OCI-LY1 (cell line): ENCODE data around the gene SMAD3.

Experiments
- H2AFZ ChIP-seq: fragments of 200-600 bp; sonication (generic), shearing (Covaris generic); 2 replicates; pipeline ENCODE4 v1.6.0; 2014; ENCODE audit warnings: antibody characterized with exemption, mild to moderate bottlenecking, low read length
- H3F3A ChIP-seq: fragments of 200-600 bp; sonication (generic), shearing (Covaris generic); 2 replicates; pipeline ENCODE4 v1.6.0; 2014; ENCODE audit warnings: mild to moderate bottlenecking, antibody characterized with exemption, low read length, moderate library complexity; ENCODE audit not compliant: insufficient read depth
- H3K27ac ChIP-seq: fragments of 200-600 bp; sonication (generic); 2 replicates; pipeline ENCODE4 v1.5.1; 2014; ENCODE audit warnings: low read length, mixed run types, mild to moderate bottlenecking, low read depth; ENCODE audit not compliant: poor library complexity, severe bottlenecking
- H3K27me3 ChIP-seq: fragments of 200-600 bp; sonication (generic); 2 replicates; pipeline ENCODE4 v1.6.0; 2014; ENCODE audit warnings: antibody characterized with exemption, mild to moderate bottlenecking, low read length, moderate library complexity; ENCODE audit not compliant: insufficient read depth
- H3K36me3 ChIP-seq: fragments of 200-600 bp; sonication (generic); 2 replicates; pipeline ENCODE4 v1.6.1; 2014; ENCODE audit warnings: mild to moderate bottlenecking, antibody characterized with exemption, low read length, moderate library complexity, mixed read lengths; ENCODE audit not compliant: insufficient read depth
- H3K4me1 ChIP-seq: fragments of 200-600 bp; sonication (generic); 2 replicates; pipeline ENCODE4 v1.5.1; 2014; ENCODE audit warnings: mild to moderate bottlenecking, low read length, moderate library complexity; ENCODE audit not compliant: insufficient read depth, severe bottlenecking
- H3K4me2 ChIP-seq: fragments of 200-600 bp; sonication (generic), shearing (Covaris generic); 2 replicates; pipeline ENCODE4 v1.6.1; 2014; ENCODE audit warnings: low read length
- H3K4me3 ChIP-seq: fragments of 200-600 bp; sonication (generic); 2 replicates; pipeline ENCODE4 v1.5.1; 2014; ENCODE audit warnings: low read length, low read depth, mild to moderate bottlenecking, mixed read lengths; ENCODE audit not compliant: poor library complexity, severe bottlenecking
- H3K79me2 ChIP-seq: fragments of 200-600 bp; shearing (Covaris generic); 2 replicates; pipeline ENCODE4 v1.6.1; 2016; ENCODE audit warnings: mixed run types, low read length, mixed read lengths; ENCODE audit not compliant: insufficient read depth
- H3K9ac ChIP-seq: fragments of 200-600 bp; sonication (generic), shearing (Covaris generic); 2 replicates; pipeline ENCODE4 v1.6.1; 2014; ENCODE audit warnings: mild to moderate bottlenecking, low read length, mixed read lengths
- H3K9me2 ChIP-seq: fragments of 200-600 bp; sonication (generic), shearing (Covaris generic); 2 replicates; pipeline ENCODE4 v1.6.1; 2014; ENCODE audit warnings: low read depth, mild to moderate bottlenecking, low read length, mixed read lengths
- H3K9me3 ChIP-seq: fragments of 200-600 bp; shearing (Covaris generic); 2 replicates; pipeline ENCODE4 v1.6.1; 2014; ENCODE audit warnings: low read length, mixed read lengths
- H4K20me1 ChIP-seq: fragments of 200-600 bp; sonication (generic), shearing (Covaris generic); 2 replicates; pipeline ENCODE4 v1.6.0; 2016; ENCODE audit warnings: mild to moderate bottlenecking, low read length; ENCODE audit not compliant: insufficient read depth
- EZH2 ChIP-seq: fragments of 200-600 bp; sonication (generic), shearing (Covaris generic); IDR thresholded peaks from 2 replicates; pipeline ENCODE4 v1.8.0; 2017; ENCODE audit warnings: borderline replicate concordance, mixed run types, mild to moderate bottlenecking, antibody characterized with exemption, low read length, moderate library complexity, mixed read lengths
- TF ChIP-seq, protein P1 (sequence below): fragments of 200-600 bp; sonication (generic), shearing (Covaris generic); IDR thresholded peaks from 2 replicates; pipeline ENCODE4 v1.5.1; 2017; ENCODE audit warnings: mild to moderate bottlenecking, antibody characterized with exemption, low read length, moderate library complexity, mixed read lengths

SMAD3 gene

DNA sequence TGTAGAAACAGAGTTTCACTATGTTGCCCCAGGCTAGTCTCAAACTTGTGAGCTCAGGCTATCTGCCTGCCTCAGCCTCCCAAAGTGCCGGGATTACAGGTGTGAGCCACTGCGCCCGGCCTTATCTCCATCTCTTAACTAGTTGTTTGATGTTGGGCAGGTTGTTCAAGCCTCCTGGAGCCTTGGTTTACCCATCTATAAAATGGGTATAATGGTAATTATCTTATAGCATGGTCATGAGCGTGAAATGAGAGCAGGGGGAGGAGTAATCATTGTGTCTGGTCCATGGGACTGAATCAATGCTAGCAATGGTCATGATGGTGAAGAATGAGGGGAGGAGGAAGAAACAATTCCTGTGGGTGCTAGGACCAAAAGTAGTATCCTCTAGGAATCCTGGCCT, 32.0 kb downstream of the SMAD3 start:
- Histone ChIP-seq H3K36me3 (peaks cover 29% of the 10 kb centered on the region; the same call in 1 of the 2 replicates), H3K4me1 (peaks cover 100% of the 10 kb centered on the region), H3K9me3 (no peaks in the 10 kb centered on the region), H3K4me2 (peak overlapping the region; percentile 29; the same call in 1 of the 2 replicates), H3F3A (no peaks in the 10 kb centered on the region), H3K9me2 (no peaks in the 10 kb centered on the region), H3K27me3 (no peaks in the 10 kb centered on the region), H4K20me1 (no peaks in the 10 kb centered on the region), H3K4me3 (no peak overlapping the region), H3K9ac (no peak overlapping the region; the same call in 1 of the 2 replicates), H3K27ac (peak overlapping the region; percentile 90), H2AFZ (no peak overlapping the region), H3K79me2 (peaks cover 30% of the 10 kb centered on the region)
- no peak for TF ChIP-seq EZH2
- TF ChIP-seq, protein P1, sequence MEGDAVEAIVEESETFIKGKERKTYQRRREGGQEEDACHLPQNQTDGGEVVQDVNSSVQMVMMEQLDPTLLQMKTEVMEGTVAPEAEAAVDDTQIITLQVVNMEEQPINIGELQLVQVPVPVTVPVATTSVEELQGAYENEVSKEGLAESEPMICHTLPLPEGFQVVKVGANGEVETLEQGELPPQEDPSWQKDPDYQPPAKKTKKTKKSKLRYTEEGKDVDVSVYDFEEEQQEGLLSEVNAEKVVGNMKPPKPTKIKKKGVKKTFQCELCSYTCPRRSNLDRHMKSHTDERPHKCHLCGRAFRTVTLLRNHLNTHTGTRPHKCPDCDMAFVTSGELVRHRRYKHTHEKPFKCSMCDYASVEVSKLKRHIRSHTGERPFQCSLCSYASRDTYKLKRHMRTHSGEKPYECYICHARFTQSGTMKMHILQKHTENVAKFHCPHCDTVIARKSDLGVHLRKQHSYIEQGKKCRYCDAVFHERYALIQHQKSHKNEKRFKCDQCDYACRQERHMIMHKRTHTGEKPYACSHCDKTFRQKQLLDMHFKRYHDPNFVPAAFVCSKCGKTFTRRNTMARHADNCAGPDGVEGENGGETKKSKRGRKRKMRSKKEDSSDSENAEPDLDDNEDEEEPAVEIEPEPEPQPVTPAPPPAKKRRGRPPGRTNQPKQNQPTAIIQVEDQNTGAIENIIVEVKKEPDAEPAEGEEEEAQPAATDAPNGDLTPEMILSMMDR = no peak

DNA sequence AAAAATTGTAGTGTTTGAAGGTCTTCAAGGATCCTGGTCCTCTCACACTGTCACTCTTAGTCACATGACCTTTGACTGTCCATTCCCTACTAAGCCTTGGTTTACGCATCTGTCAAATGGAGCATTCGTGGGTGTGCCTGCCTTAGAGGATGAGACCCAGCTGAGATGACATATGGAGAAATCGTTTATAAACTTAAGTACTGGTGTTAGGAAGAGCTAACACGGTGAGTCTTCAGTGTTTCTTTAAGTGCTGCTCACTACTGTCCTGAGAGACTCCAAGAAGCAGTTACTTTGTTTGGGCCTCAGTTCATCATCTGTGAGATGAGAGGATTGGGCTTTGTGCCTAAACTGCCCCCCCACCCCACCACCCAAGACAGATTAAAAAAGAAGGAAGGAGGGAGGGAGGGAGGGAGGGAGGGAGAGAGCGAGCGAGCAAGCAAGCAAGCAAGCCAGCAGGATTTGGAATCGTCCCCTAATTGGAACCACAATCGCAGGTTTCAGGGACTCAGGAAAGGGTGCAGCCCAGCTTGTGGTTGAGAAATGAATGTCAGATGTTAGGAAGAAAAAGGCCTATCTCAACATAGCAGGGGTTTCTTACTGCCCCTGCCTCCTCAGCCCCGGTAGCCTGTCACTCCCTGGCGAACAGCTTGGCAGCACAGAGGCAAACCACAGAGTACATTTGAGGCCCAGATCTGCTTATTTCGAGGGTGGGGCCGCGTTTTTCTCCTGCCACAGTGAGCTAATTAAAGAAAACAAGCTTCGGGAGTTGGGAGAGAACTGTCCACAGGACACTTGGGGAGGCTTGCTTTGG, 32.7 kb downstream of the SMAD3 start:
- Histone ChIP-seq H3K9me2 (no peaks in the 10 kb centered on the region), H4K20me1 (no peaks in the 10 kb centered on the region), H3K9ac (peak overlapping the region; percentile 53; the same call in 1 of the 2 replicates), H3K4me3 (no peak overlapping the region), H3K27me3 (no peaks in the 10 kb centered on the region), H3K4me1 (peaks cover 100% of the 10 kb centered on the region), H3K27ac (peak overlapping the region; percentile 90), H3F3A (no peaks in the 10 kb centered on the region), H2AFZ (no peak overlapping the region), H3K4me2 (peak overlapping the region; percentile 29; the same call in 1 of the 2 replicates), H3K36me3 (peaks cover 32% of the 10 kb centered on the region; the same call in 1 of the 2 replicates), H3K9me3 (no peaks in the 10 kb centered on the region), H3K79me2 (peaks cover 37% of the 10 kb centered on the region)
- TF ChIP-seq, protein P1 = no peak
- TF ChIP-seq EZH2 = no peak

DNA sequence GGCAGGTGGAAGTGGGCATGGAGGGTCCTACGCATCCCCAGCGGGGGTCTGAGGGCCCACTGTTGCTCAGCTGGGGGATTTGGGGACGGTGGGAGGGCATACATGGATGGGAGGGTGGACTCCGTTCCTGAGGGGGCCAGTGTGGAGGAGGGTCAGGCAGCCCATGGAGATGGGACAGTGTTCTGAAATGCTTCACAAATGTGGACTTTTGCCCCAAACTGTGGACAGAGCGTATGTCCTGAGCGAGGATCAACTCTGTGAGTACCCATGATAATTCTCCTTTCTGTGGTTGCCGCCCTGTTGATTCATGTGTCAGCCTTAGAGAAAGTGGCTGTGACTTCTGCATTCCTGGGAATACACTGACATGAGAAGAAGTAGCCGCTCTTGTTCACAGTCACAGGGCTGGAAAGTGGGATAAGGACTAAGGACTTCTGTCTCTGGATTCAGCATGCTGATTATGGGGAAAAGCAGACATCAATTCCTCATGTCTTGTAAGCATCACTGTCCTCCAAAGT, 33.4 kb downstream of the SMAD3 start:
- Histone ChIP-seq H3K79me2 (peaks cover 42% of the 10 kb centered on the region), H3K27me3 (no peaks in the 10 kb centered on the region), H3K4me3 (no peak overlapping the region), H3F3A (no peaks in the 10 kb centered on the region), H4K20me1 (no peaks in the 10 kb centered on the region), H3K4me1 (peaks cover 100% of the 10 kb centered on the region), H3K9me3 (no peaks in the 10 kb centered on the region), H2AFZ (no peak overlapping the region), H3K27ac (peak overlapping the region; percentile 90), H3K36me3 (peaks cover 36% of the 10 kb centered on the region; the same call in 1 of the 2 replicates), H3K9me2 (no peaks in the 10 kb centered on the region), H3K4me2 (peak overlapping the region; percentile 29; the same call in 1 of the 2 replicates), H3K9ac (peak overlapping the region; percentile 53; the same call in 1 of the 2 replicates)
- TF ChIP-seq, protein P1 = no peak
- TF ChIP-seq EZH2 = no peak
